Activated CD4-positive, alpha-beta T cell treated with anti-CD3 and anti-CD28 coated beads, Interleukin-2, Interleukin-4, amounts not matched to agents 100 ng/mL and 50 ng/mL, durations not matched to agents 16 hours and 8 hours (primary cell): Measurements from ENCODE around the gene JHY.
"Not testable (repeated sequence)": the region's sequence is repeated elsewhere in the genome, so short reads cannot be mapped to it uniquely, and the experiment has no call there.

Experiments
- DNase-seq: peaks from one replicate; pipeline ENCODE4 v3.0.0-alpha.2; 2020; ENCODE audit warnings: low spot score

JHY gene

DNA sequence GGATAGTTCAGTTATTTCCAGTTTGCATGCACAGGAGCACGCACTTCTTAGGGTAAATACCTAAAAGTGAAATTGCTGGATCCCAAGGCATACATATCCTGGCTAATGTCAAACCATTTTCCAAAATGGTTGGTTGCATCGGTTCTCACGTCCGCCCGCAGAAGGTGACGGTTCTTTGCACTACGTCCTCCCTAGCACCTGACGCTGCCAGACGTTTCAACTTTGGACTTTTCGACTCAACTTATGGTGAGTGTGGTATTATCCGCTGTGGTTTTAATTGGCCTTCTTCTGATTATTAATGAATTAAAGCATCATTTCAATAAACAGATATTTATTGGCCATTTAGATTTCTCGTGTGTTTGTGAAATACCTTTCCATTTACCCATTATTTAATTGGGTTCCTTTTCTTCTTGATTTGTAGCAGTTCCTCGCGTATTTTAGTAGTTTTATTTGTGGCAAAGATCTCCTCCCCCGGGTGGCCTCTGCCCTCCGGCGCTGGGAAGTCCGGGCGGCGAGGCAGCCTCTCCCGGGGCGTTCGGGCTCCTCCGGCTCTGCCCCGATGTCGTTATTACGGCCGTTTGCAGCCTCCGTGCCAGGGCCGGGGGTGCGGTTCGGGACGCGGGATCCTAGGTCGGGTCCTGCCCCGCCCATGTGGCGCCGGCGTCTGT is at the start of gene JHY:
TSS of gene JHY (plus strand) at position 571 of the 668 bp plus-strand sequence. CDS start 3,091 bp downstream, outside the sequence.
- DNase-seq: no peak

- no peak for DNase-seq
These were observed 48.6 kb upstream of the JHY start for GRCh38 chr11:122833846-122834464.

DNA sequence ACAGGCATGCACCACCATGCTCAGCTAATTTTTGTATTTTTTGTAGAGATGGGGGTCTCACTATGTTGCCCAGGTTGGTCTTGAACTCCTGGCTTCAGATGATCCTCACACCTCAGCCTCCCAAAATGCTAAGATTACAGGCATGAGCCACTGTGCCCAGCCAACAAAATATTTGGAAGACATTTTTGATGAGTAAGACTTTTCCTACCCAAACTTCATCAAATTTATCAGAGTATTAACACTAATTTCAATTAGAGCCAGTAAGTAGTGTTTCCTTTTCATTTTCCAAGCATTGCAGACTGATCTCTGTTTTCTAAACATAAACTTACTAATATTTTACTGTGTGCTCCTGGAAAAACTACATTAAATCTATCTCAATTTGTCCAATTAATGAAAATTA is 45.6 kb upstream of the JHY start:
- no peak for DNase-seq

- DNase-seq: no peak
These were observed 44.8 kb upstream of the JHY start for GRCh38 chr11:122837528-122838346.

- no peak for DNase-seq
These were observed 39.0 kb upstream of the JHY start for GRCh38 chr11:122843281-122844141.

GRCh38 chr11:122847466-122847865 is 35.1 kb upstream of the JHY start:
- DNase-seq: no peak

- DNase-seq: no peak
These were observed 34.4 kb upstream of the JHY start for GRCh38 chr11:122848186-122848585.

- peak; percentile 34 for DNase-seq
These were observed 32.4 kb upstream of the JHY start for GRCh38 chr11:122850076-122850631.

DNA sequence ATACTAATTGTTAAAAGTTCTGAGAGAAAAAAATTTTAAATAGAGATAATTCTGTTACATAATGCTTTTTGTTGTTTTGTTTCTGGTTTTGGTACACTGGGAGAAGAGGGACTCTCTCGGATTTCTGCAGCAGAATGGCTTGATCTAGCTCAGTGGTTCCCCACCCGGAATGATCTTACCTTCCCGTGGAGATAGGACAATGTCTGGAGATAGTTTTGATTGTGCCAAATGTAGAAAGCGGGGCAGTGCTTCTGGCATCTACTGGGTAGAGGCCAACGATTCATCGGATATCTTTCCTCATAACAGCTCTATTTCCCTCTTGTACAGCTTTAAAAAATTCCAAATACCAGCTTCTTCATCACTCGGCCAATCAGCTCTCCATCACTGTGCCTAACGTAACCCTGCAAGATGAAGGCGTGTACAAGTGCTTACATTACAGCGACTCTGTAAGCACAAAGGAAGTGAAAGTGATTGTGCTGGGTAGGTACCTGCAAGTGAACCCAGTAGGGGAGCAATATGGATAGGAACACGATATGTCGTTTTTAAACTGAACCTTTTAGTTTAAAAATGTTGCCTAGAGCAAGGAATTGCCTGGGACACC is 31.1 kb upstream of the JHY start:
- no peak for DNase-seq

DNA sequence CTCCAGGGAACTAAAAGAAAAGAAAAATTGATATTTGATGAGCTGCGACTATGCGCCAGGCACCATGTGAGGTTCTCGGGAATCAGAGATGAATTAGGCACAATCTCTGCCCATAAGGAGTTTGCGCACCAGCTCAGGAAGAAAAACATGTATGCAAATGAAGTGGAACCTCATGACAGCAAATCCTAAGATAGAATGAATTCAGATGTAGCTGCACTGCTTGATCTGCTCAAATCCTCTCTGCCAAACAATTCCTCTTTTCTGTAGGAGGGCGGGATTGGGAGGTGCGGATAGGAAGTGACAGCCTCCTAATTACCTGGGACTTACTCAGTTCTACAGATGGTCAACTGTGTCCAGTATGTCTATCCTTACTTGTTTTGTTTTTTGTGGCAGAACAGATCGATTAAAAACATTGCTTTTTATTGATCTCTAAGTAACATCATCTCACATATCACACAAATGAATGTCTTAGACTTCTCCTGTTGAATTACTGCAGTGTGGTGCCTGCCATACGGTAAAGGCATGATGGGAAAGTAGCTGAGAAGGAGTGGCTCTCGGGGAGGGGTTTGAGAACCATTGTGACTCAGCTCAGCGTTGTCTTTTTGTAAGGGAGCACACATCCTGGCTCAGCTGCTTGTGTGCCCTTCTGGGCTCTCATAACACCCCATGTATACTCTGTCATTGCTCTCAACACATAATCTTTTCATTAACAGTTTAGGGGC is 30.3 kb upstream of the JHY start:
- DNase-seq: peak; percentile 44

GRCh38 chr11:122852796-122853160 is 29.8 kb upstream of the JHY start:
- no peak for DNase-seq

DNA sequence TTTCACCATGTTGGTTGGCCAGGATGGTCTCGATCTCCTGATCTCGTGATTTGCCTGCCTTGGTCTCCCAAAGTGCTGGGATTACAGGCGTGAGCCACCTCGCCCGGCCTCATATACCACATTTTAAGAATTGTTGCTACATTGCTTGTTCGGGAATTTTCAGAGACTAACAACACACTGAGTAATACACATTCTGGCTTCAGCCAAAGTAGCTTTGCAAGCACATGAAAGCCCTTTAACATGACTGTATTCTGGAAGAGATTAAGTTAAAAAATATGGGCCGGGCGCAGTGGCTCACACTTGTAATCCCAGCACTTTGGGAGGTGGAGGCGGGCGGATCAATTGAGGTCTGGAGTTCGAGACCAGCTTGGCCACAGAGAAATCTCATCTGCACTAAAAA is 29.3 kb upstream of the JHY start:
- no peak for DNase-seq

- peak; percentile 73 for DNase-seq
These were observed 28.6 kb upstream of the JHY start for GRCh38 chr11:122853971-122854446.

DNA sequence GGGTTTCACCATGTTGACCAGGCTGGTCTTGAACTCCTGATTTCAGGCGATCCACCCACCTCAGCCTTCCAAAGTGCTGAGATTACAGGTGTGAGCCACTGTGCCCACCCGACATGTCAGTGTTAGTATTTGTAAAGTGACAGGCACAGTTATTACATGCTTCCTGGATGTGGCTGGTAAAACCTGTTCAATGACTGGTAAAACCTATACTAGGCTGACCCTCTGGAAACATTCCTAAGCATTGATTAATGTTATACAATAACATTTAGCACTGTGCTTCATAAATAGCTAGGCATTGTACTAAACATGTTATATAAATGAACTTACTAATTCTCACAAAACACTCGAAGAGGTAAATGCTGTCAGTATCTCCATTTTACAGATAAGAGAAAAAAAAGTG is 20.9 kb upstream of the JHY start:
- no peak for DNase-seq

DNA sequence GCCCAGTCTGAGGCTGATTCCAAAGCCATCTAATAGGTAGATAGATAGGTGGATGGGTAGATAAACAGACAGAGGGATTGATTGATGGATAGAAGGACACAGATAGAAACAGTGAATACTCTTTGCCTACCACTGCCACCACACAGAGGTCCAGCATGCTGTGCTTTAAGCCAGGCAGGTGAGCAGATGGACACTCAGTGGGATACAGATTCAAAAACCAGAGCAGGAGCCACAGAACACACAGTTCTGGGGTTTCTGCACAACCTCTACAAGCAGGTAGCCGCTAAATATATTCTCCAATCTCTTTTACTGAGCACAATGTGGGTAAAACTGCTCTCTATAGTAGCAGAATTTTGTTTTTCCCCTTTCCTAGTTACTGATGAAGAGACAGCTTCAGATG is 20.5 kb upstream of the JHY start:
- DNase-seq: no peak

DNA sequence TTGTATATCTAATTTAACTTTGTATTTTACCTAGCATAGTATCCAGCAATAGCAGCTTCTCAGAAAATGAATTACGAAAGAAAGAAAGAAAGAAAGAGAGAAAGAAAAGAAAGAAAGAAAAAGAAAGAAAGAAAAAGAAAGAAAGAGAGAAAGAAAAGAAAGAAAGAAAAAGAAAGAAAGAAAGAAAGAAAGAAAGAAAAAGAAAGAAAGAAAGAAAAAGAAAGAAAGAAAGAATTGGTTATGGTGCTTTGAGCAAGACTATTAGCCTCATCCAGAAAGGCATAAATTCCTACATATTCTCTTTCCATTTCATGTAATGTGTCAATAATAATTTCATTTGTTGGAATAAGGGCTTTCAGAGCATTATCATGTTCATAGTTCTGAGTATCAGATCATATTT is 19.4 kb upstream of the JHY start:
- DNase-seq: not testable (repeated sequence)

GRCh38 chr11:122863704-122864326 is 18.7 kb upstream of the JHY start:
- peak; percentile 37 for DNase-seq

- no peak for DNase-seq
These were observed 18.0 kb upstream of the JHY start for GRCh38 chr11:122864386-122865115.

DNA sequence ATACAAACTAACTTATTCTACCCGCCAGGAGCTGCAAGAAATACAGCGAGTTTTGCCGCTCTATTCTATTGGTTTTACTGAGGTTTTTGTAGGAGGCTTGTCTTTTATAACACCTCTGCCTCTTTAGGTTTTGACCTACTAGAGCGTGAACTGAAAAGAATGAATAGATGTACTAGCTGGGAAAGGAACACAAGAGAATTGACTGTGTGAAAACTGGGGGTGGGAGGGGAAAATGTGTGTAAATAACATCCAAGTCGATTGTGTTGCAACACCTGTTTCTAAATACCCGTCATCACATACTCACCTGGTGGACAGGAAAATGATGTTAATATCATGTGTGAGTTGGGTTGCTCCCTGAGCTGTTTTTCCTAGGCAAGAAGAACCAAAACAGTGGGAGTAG is 12.9 kb upstream of the JHY start:
- no peak for DNase-seq
